GM23338 (cell line): ENCODE data around the gene NTM.

Source experiments
- EZH2 ChIP-seq: fragments of 200-600 bp; sonication (generic); IDR thresholded peaks from one replicate; pipeline ENCODE4 v1.8.0; 2017; ENCODE audit warnings: antibody characterized with exemption, mild to moderate bottlenecking, low read depth; ENCODE audit not compliant: unreplicated experiment
- EZH2phosphoT487 ChIP-seq: fragments of 200-600 bp; sonication (generic); IDR thresholded peaks from one replicate; pipeline ENCODE4 v1.8.1; 2018; ENCODE audit warnings: antibody characterized with exemption; ENCODE audit not compliant: unreplicated experiment
- POLR2AphosphoS5 ChIP-seq: IDR thresholded peaks from 2 replicates; pipeline ENCODE4 v1.6.1; 2016; ENCODE audit warnings: antibody characterized with exemption, low read depth
- STAT1 ChIP-seq: IDR thresholded peaks from one replicate; pipeline ENCODE4 v1.6.1; 2016; ENCODE audit warnings: antibody characterized with exemption; ENCODE audit not compliant: unreplicated experiment
- TF ChIP-seq, protein P1 (sequence below), 2 experiments: fragments of 200-600 bp in 1 of 2; sonication (generic) in 1 of 2; conservative IDR thresholded peaks; 2 replicates each; pipeline versions ENCODE4 v1.5.1 to v1.6.1; 2016 to 2017; ENCODE audit warnings: antibody characterized with exemption in 2 of 2, low read depth in 2 of 2, mild to moderate bottlenecking in 2 of 2, moderate library complexity in 1 of 2

GRCh38 chr11:131943295-131943694 is 572.9 kb downstream of the NTM start:
- TF ChIP-seq, protein P1, sequence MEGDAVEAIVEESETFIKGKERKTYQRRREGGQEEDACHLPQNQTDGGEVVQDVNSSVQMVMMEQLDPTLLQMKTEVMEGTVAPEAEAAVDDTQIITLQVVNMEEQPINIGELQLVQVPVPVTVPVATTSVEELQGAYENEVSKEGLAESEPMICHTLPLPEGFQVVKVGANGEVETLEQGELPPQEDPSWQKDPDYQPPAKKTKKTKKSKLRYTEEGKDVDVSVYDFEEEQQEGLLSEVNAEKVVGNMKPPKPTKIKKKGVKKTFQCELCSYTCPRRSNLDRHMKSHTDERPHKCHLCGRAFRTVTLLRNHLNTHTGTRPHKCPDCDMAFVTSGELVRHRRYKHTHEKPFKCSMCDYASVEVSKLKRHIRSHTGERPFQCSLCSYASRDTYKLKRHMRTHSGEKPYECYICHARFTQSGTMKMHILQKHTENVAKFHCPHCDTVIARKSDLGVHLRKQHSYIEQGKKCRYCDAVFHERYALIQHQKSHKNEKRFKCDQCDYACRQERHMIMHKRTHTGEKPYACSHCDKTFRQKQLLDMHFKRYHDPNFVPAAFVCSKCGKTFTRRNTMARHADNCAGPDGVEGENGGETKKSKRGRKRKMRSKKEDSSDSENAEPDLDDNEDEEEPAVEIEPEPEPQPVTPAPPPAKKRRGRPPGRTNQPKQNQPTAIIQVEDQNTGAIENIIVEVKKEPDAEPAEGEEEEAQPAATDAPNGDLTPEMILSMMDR (conservative IDR thresholded peaks at IDR 0.05; ENCODE audit: low read depth in 2 of 2): no peak
- TF ChIP-seq POLR2AphosphoS5 (no peak), STAT1 (no peak), EZH2phosphoT487 (no peak), EZH2 (no peak)
